K562 (cell line): ENCODE results near the gene MARCKS.

Experiments used
- MTA3 ChIP-seq: fragments of 450-650 bp; formaldehyde crosslinking; IDR thresholded peaks from 2 replicates; pipeline ENCODE4 v1.6.1; 2017; ENCODE audit warnings: mild to moderate bottlenecking, borderline replicate concordance
- POLR2B ChIP-seq: fragments of 450-650 bp; IDR thresholded peaks from 2 replicates; pipeline ENCODE4 v1.6.1; 2018; ENCODE audit warnings: low read depth; ENCODE audit not compliant: partially characterized antibody
- ZNF699 ChIP-seq: fragments of 250-450 bp; sonication (Bioruptor Pico); IDR thresholded peaks from 2 replicates; pipeline ENCODE4 v1.8.0; 2021; ENCODE audit warnings: mild to moderate bottlenecking, moderate library complexity; ENCODE audit not compliant: insufficient replicate concordance

DNA sequence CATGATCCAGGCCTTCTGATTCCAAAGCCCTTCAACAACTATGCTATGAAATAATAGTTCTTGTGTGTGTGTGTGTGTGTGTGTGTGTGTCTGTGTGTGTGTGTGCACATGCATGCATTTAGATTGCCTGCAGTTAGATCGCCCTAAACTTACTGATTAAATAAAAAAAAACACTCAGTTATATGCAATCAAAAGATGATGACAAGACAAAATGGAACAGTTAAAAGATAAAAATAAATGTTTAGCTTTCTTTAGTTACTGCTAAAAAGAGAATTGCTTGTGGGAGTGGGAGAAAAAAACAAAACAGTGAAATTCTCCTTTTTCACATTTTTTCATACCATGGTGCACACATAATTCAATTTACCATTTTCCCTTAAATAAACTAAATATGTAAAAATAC lies 29.4 kb downstream of the MARCKS start:
- no peak for TF ChIP-seq ZNF699 (CRISPR knock-in tag)
- TF ChIP-seq POLR2B, result no peak
- no peak for TF ChIP-seq MTA3
